SK-N-SH treated with all-trans-retinoic acid at 6 μM for 48 hours (cell line): Measurements from ENCODE around the gene PLA2G1B.

Experiments
- ATAC-seq: fragments of 200-7000 bp; cut with Tn5 transposase; 3 replicates; pipeline ENCODE4 v1.9.1; 2020; ENCODE audit warnings: mild to moderate bottlenecking, moderate library complexity
- ARNTL ChIP-seq: fragments of 450-650 bp; formaldehyde crosslinking; IDR thresholded peaks from 2 replicates; pipeline ENCODE4 v1.5.0; 2020; ENCODE audit warnings: low read depth, mild to moderate bottlenecking, moderate library complexity, borderline replicate concordance
- CSDC2 ChIP-seq: fragments of 250-450 bp; sonication (Bioruptor Pico); IDR thresholded peaks from 2 replicates; pipeline ENCODE4 v1.5.0; 2020; ENCODE audit warnings: mild to moderate bottlenecking, moderate library complexity
- ESRRG ChIP-seq: fragments of 250-450 bp; sonication (Bioruptor Pico); IDR thresholded peaks from 2 replicates; pipeline ENCODE4 v1.6.1; 2021; ENCODE audit warnings: mild to moderate bottlenecking
- GLIS3 ChIP-seq: fragments of 250-450 bp; sonication (Bioruptor Pico); IDR thresholded peaks from 2 replicates; pipeline ENCODE4 v1.5.0; 2020; ENCODE audit warnings: mild to moderate bottlenecking, moderate library complexity
- ISL1 ChIP-seq: fragments of 250-450 bp; sonication (Bioruptor Pico); IDR thresholded peaks from 2 replicates; pipeline ENCODE4 v2.1.2; 2022; ENCODE audit warnings: mild to moderate bottlenecking, moderate library complexity
- OSR1 ChIP-seq: fragments of 250-450 bp; sonication (Bioruptor Pico); IDR thresholded peaks from 2 replicates; pipeline ENCODE4 v1.8.0; 2022; ENCODE audit warnings: moderate library complexity, mild to moderate bottlenecking, inconsistent platforms
- PPARA ChIP-seq: fragments of 250-450 bp; sonication (Bioruptor Pico); IDR thresholded peaks from 2 replicates; pipeline ENCODE4 v1.5.0; 2020; ENCODE audit warnings: mild to moderate bottlenecking, borderline replicate concordance
- RARB ChIP-seq: fragments of 250-450 bp; sonication (Bioruptor Pico); IDR thresholded peaks from 2 replicates; pipeline ENCODE4 v1.8.0; 2021; ENCODE audit warnings: mild to moderate bottlenecking, moderate library complexity
- SNAI2 ChIP-seq: fragments of 250-450 bp; sonication (Bioruptor Pico); IDR thresholded peaks from 2 replicates; pipeline ENCODE4 v1.5.0; 2020; ENCODE audit warnings: mild to moderate bottlenecking, moderate library complexity
- TCF4 ChIP-seq: fragments of 250-450 bp; sonication (Bioruptor Pico); IDR thresholded peaks from 2 replicates; pipeline ENCODE4 v1.8.0; 2021; ENCODE audit warnings: mild to moderate bottlenecking, moderate library complexity, borderline replicate concordance
- TOX ChIP-seq: fragments of 250-450 bp; sonication (Bioruptor Pico); IDR thresholded peaks from 2 replicates; pipeline ENCODE4 v1.8.0; 2021; ENCODE audit warnings: mild to moderate bottlenecking, moderate library complexity, borderline replicate concordance
- ZC3H10 ChIP-seq: fragments of 250-450 bp; sonication (Bioruptor Pico); IDR thresholded peaks from 2 replicates; pipeline ENCODE4 v1.5.1; 2021; ENCODE audit warnings: mild to moderate bottlenecking, moderate library complexity
- ZFP3 ChIP-seq: fragments of 250-450 bp; sonication (Bioruptor Pico); IDR thresholded peaks from 2 replicates; pipeline ENCODE4 v1.5.0; 2020; ENCODE audit warnings: mild to moderate bottlenecking, moderate library complexity
- ZFP30 ChIP-seq: fragments of 450-650 bp; formaldehyde crosslinking; IDR thresholded peaks from 2 replicates; pipeline ENCODE4 v1.5.0; 2022; ENCODE audit warnings: mild to moderate bottlenecking, moderate library complexity
- ZNF565 ChIP-seq: fragments of 450-650 bp; formaldehyde crosslinking; conservative IDR thresholded peaks from 2 replicates; pipeline ENCODE4 v1.5.0; 2020; ENCODE audit warnings: low read depth, mild to moderate bottlenecking, moderate library complexity
- ZNF70 ChIP-seq: fragments of 450-650 bp; formaldehyde crosslinking; IDR thresholded peaks from 2 replicates; pipeline ENCODE4 v1.5.0; 2020; ENCODE audit warnings: mild to moderate bottlenecking, moderate library complexity
- ZNF8 ChIP-seq: fragments of 450-650 bp; formaldehyde crosslinking; IDR thresholded peaks from 2 replicates; pipeline ENCODE4 v1.5.0; 2020; ENCODE audit warnings: mild to moderate bottlenecking, moderate library complexity
- TF ChIP-seq, protein P1 (sequence below): fragments of 250-450 bp; sonication (Bioruptor Pico); IDR thresholded peaks from 2 replicates; pipeline ENCODE4 v1.8.0; 2021; ENCODE audit warnings: low read depth, mild to moderate bottlenecking, moderate library complexity, borderline replicate concordance
- TF ChIP-seq, protein P2 (sequence below): fragments of 250-450 bp; sonication (Bioruptor Pico); IDR thresholded peaks from 2 replicates; pipeline ENCODE4 v1.8.0; 2020; ENCODE audit warnings: mild to moderate bottlenecking, moderate library complexity, borderline replicate concordance
- TF ChIP-seq, protein P3 (sequence below): fragments of 250-450 bp; sonication (Bioruptor Pico); IDR thresholded peaks from 2 replicates; pipeline ENCODE4 v1.5.1; 2021; ENCODE audit warnings: mild to moderate bottlenecking, moderate library complexity
- TF ChIP-seq, protein P4 (sequence below): fragments of 250-450 bp; sonication (Bioruptor Pico); IDR thresholded peaks from 2 replicates; pipeline ENCODE4 v1.5.0; 2020; ENCODE audit warnings: mild to moderate bottlenecking, moderate library complexity
- TF ChIP-seq, protein P5 (sequence below): fragments of 250-450 bp; sonication (Bioruptor Pico); IDR thresholded peaks from 2 replicates; pipeline ENCODE4 v1.5.1; 2020; ENCODE audit warnings: low read depth, mild to moderate bottlenecking, moderate library complexity

The PLA2G1B gene

DNA sequence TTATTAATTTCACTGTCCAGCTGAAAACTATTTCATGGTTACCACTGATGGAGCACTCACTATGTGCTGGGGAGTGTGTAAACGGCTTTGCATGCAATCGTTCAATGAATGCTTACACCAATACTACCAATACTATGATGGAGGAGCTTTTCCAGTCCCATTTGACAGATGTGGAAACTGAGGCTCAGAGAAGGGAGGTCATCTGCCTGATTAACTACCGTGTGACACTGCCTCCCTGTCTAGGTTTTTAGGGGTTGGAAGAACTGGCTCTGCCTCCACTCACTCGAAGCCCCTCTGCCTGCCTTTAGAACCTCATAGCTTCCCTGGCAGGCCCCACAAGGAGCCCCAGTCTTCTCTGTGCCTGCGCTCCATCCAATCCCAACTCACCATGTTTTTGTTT, 29.5 kb upstream of the PLA2G1B start (continued):
- TF ChIP-seq, protein P1, sequence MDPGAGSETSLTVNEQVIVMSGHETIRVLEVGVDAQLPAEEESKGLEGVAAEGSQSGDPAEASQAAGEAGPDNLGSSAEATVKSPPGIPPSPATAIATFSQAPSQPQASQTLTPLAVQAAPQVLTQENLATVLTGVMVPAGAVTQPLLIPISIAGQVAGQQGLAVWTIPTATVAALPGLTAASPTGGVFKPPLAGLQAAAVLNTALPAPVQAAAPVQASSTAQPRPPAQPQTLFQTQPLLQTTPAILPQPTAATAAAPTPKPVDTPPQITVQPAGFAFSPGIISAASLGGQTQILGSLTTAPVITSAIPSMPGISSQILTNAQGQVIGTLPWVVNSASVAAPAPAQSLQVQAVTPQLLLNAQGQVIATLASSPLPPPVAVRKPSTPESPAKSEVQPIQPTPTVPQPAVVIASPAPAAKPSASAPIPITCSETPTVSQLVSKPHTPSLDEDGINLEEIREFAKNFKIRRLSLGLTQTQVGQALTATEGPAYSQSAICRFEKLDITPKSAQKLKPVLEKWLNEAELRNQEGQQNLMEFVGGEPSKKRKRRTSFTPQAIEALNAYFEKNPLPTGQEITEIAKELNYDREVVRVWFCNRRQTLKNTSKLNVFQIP (CRISPR knock-in tag), result no peak
- TF ChIP-seq TCF4 (no peak), OSR1 (CRISPR knock-in tag) (no peak), CSDC2 (CRISPR knock-in tag) (no peak), ZC3H10 (CRISPR knock-in tag) (no peak), PPARA (CRISPR knock-in tag) (no peak), TOX (CRISPR knock-in tag) (no peak), ZNF70 (CRISPR knock-in tag) (no peak), ESRRG (CRISPR knock-in tag) (no peak), ARNTL (CRISPR knock-in tag) (no peak)

DNA sequence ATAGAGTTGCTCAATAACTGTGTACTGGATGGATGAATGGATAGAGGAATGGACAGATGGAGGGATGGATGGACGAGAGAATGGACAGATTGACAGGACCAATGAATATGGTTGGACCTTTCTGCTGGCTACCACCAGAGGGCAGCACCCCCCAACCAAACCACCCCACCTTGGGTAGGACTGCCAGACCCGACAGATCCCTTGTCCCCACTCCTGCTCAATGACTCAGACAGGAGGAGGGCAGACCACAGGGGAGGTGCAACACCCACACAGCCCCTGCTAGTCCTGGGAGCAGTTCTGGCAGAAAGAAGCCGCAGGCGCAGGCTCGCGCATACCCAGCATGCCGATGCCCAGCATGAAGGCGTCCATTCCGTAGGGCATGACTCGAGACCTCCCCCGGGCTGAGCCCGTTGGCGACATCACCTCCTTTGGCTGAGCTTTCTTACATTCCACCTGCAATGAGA, 29.0 kb upstream of the PLA2G1B start:
- TF ChIP-seq ESRRG (CRISPR knock-in tag) (no peak), ZNF70 (CRISPR knock-in tag) (no peak), ZNF565 (CRISPR knock-in tag) (no peak), OSR1 (CRISPR knock-in tag) (no peak), CSDC2 (CRISPR knock-in tag) (no peak), ISL1 (CRISPR knock-in tag) (no peak), SNAI2 (no peak; the same call in 1 of the 2 replicates), ZFP3 (no peak), ZFP30 (CRISPR knock-in tag) (no peak), ZNF8 (CRISPR knock-in tag) (no peak), PPARA (CRISPR knock-in tag) (no peak), ARNTL (CRISPR knock-in tag) (no peak), TCF4 (no peak)
- TF ChIP-seq, protein P1 (CRISPR knock-in tag), result no peak
- TF ChIP-seq, protein P2, sequence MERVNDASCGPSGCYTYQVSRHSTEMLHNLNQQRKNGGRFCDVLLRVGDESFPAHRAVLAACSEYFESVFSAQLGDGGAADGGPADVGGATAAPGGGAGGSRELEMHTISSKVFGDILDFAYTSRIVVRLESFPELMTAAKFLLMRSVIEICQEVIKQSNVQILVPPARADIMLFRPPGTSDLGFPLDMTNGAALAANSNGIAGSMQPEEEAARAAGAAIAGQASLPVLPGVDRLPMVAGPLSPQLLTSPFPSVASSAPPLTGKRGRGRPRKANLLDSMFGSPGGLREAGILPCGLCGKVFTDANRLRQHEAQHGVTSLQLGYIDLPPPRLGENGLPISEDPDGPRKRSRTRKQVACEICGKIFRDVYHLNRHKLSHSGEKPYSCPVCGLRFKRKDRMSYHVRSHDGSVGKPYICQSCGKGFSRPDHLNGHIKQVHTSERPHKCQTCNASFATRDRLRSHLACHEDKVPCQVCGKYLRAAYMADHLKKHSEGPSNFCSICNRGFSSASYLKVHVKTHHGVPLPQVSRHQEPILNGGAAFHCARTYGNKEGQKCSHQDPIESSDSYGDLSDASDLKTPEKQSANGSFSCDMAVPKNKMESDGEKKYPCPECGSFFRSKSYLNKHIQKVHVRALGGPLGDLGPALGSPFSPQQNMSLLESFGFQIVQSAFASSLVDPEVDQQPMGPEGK (CRISPR knock-in tag), result no peak
- TF ChIP-seq, protein P3, sequence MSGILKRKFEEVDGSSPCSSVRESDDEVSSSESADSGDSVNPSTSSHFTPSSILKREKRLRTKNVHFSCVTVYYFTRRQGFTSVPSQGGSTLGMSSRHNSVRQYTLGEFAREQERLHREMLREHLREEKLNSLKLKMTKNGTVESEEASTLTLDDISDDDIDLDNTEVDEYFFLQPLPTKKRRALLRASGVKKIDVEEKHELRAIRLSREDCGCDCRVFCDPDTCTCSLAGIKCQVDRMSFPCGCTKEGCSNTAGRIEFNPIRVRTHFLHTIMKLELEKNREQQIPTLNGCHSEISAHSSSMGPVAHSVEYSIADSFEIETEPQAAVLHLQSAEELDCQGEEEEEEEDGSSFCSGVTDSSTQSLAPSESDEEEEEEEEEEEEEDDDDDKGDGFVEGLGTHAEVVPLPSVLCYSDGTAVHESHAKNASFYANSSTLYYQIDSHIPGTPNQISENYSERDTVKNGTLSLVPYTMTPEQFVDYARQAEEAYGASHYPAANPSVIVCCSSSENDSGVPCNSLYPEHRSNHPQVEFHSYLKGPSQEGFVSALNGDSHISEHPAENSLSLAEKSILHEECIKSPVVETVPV (CRISPR knock-in tag), result no peak
- peak; percentile 93 for ATAC-seq

DNA sequence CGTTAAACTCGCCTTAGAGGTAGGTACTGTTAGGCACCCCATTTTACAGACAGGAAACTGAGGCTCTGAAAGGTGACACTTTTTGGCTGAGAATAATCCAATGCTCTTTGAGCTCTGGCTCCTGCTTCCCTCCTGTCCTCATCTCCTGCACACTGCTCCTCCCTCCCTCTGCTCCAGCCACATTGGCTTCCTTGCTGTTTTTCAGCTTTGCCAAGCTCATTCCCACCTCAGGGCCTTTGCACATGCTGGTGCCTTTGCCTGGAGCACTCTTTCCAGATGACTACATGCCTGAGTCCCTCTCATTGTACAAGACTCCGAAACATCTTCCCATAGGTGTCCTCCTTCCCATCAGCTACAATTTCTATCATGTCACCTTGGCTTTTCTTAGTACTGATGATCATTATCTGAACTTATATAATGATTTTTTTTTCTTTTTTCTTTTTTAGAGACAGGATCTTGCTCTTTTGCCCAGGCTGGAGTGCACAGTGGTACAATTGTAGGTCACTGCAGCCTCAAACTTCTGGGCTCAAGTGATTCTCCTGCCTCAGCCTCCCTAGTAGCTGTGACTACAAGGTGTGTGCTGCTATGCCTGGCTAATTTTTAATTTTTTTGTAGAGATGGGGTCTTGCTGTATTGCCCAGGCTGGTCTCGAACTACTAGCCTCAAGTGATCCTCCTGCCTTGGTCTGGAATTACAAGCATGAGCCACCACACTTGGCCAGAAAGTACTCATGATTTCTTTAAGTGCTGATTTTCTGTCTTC, 26.2 kb upstream of the PLA2G1B start:
- TF ChIP-seq OSR1 (CRISPR knock-in tag), result no peak
- no peak for TF ChIP-seq RARB (CRISPR knock-in tag)
- TF ChIP-seq TCF4, result no peak
- TF ChIP-seq ZC3H10 (CRISPR knock-in tag), result no peak
- no peak for TF ChIP-seq SNAI2
- TF ChIP-seq ZFP30 (CRISPR knock-in tag), result no peak
- TF ChIP-seq, protein P4, sequence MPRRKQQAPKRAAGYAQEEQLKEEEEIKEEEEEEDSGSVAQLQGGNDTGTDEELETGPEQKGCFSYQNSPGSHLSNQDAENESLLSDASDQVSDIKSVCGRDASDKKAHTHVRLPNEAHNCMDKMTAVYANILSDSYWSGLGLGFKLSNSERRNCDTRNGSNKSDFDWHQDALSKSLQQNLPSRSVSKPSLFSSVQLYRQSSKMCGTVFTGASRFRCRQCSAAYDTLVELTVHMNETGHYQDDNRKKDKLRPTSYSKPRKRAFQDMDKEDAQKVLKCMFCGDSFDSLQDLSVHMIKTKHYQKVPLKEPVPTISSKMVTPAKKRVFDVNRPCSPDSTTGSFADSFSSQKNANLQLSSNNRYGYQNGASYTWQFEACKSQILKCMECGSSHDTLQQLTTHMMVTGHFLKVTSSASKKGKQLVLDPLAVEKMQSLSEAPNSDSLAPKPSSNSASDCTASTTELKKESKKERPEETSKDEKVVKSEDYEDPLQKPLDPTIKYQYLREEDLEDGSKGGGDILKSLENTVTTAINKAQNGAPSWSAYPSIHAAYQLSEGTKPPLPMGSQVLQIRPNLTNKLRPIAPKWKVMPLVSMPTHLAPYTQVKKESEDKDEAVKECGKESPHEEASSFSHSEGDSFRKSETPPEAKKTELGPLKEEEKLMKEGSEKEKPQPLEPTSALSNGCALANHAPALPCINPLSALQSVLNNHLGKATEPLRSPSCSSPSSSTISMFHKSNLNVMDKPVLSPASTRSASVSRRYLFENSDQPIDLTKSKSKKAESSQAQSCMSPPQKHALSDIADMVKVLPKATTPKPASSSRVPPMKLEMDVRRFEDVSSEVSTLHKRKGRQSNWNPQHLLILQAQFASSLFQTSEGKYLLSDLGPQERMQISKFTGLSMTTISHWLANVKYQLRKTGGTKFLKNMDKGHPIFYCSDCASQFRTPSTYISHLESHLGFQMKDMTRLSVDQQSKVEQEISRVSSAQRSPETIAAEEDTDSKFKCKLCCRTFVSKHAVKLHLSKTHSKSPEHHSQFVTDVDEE (CRISPR knock-in tag), result no peak
- TF ChIP-seq GLIS3 (CRISPR knock-in tag), result no peak
- no peak for TF ChIP-seq TOX (CRISPR knock-in tag)
- no peak for TF ChIP-seq ZNF8 (CRISPR knock-in tag)
- TF ChIP-seq, protein P5, sequence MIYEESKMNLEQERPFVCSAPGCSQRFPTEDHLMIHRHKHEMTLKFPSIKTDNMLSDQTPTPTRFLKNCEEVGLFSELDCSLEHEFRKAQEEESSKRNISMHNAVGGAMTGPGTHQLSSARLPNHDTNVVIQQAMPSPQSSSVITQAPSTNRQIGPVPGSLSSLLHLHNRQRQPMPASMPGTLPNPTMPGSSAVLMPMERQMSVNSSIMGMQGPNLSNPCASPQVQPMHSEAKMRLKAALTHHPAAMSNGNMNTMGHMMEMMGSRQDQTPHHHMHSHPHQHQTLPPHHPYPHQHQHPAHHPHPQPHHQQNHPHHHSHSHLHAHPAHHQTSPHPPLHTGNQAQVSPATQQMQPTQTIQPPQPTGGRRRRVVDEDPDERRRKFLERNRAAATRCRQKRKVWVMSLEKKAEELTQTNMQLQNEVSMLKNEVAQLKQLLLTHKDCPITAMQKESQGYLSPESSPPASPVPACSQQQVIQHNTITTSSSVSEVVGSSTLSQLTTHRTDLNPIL (CRISPR knock-in tag), result no peak
- no peak for TF ChIP-seq PPARA (CRISPR knock-in tag)
- TF ChIP-seq, protein P2 (CRISPR knock-in tag), result no peak
- no peak for ATAC-seq
